ENCODE results near the gene TEKT5. TPM values are rescaled to one million over a fixed set of nuclear protein-coding genes. Genes with fewer than 3 reads are reported as not detected.

TEKT5 gene
- total RNA-seq, 1 donor from 2014 or later, result not detected

GRCh38 chr16:10605636-10606035 lies 89.1 kb downstream of the TEKT5 start:
- intact Hi-C loops (cut with micrococcal nuclease), result no loop called here
- H3K4me1 Mint-ChIP-seq (ENCODE audit: low read depth), result no peaks in the 10 kb centered on the region
- no peak overlapping the region for H3K4me3 Mint-ChIP-seq (ENCODE audit: low read depth)
- H3K27me3 Mint-ChIP-seq (ENCODE audit: low read depth), result peaks cover 1% of the 10 kb centered on the region
- DNase-seq (ENCODE audit: low spot score), result no peak
- no peaks in the 10 kb centered on the region for H3K9me3 Mint-ChIP-seq
- H3K27ac Mint-ChIP-seq, result no peak overlapping the region
- H3K36me3 Mint-ChIP-seq (ENCODE audit: low read depth), result no peaks in the 10 kb centered on the region

- Mint-ChIP-seq H3K9me3 (no peaks in the 10 kb centered on the region), H3K27me3 (ENCODE audit: low read depth) (peaks cover 2% of the 10 kb centered on the region), H3K36me3 (ENCODE audit: low read depth) (no peaks in the 10 kb centered on the region), H3K4me3 (ENCODE audit: low read depth) (no peak overlapping the region), H3K4me1 (ENCODE audit: low read depth) (no peaks in the 10 kb centered on the region), H3K27ac (no peak overlapping the region)
- no peak for DNase-seq (ENCODE audit: low spot score)
- intact Hi-C loops (cut with micrococcal nuclease), result no loop called here
These were observed 93.0 kb downstream of the TEKT5 start for GRCh38 chr16:10601444-10602408.

- Mint-ChIP-seq H3K27me3 (ENCODE audit: low read depth) (peaks cover 2% of the 10 kb centered on the region), H3K36me3 (ENCODE audit: low read depth) (no peaks in the 10 kb centered on the region), H3K4me3 (ENCODE audit: low read depth) (no peak overlapping the region), H3K9me3 (no peaks in the 10 kb centered on the region), H3K27ac (no peak overlapping the region), H3K4me1 (ENCODE audit: low read depth) (no peaks in the 10 kb centered on the region)
- intact Hi-C loops (cut with micrococcal nuclease), result no loop called here
- no peak for DNase-seq (ENCODE audit: low spot score)
These were observed 93.8 kb downstream of the TEKT5 start for GRCh38 chr16:10600782-10601443.

GRCh38 chr16:10599626-10600025 lies 95.1 kb downstream of the TEKT5 start:
- H3K27me3 Mint-ChIP-seq (ENCODE audit: low read depth), result peaks cover 2% of the 10 kb centered on the region
- no peak for DNase-seq (ENCODE audit: low spot score)
- no peaks in the 10 kb centered on the region for H3K4me1 Mint-ChIP-seq (ENCODE audit: low read depth)
- H3K36me3 Mint-ChIP-seq (ENCODE audit: low read depth), result no peaks in the 10 kb centered on the region
- intact Hi-C loops (cut with micrococcal nuclease), result no loop called here
- H3K4me3 Mint-ChIP-seq (ENCODE audit: low read depth), result no peak overlapping the region
- H3K9me3 Mint-ChIP-seq, result no peaks in the 10 kb centered on the region
- no peak overlapping the region for H3K27ac Mint-ChIP-seq

- H3K36me3 Mint-ChIP-seq (ENCODE audit: low read depth), result no peaks in the 10 kb centered on the region
- no peak for DNase-seq (ENCODE audit: low spot score)
These were observed 96.6 kb downstream of the TEKT5 start for GRCh38 chr16:10598157-10598556.

GRCh38 chr16:10597187-10597601 lies 97.5 kb downstream of the TEKT5 start:
- Mint-ChIP-seq H3K36me3 (ENCODE audit: low read depth) (no peaks in the 10 kb centered on the region), H3K4me3 (ENCODE audit: low read depth) (no peak overlapping the region), H3K27ac (no peak overlapping the region), H3K27me3 (ENCODE audit: low read depth) (peaks cover 2% of the 10 kb centered on the region), H3K9me3 (no peaks in the 10 kb centered on the region), H3K4me1 (ENCODE audit: low read depth) (no peaks in the 10 kb centered on the region)
- intact Hi-C loops (cut with micrococcal nuclease), result no loop called here
- DNase-seq (ENCODE audit: low spot score), result no peak

More at GRCh38 chr16:10598157-10598556, 96.6 kb downstream of the TEKT5 start:
- intact Hi-C loops (cut with micrococcal nuclease), result no loop called here
- Mint-ChIP-seq H3K4me3 (ENCODE audit: low read depth) (no peak overlapping the region), H3K9me3 (no peaks in the 10 kb centered on the region), H3K4me1 (ENCODE audit: low read depth) (no peaks in the 10 kb centered on the region), H3K27me3 (ENCODE audit: low read depth) (peaks cover 2% of the 10 kb centered on the region), H3K27ac (no peak overlapping the region)

- H3K4me3 Mint-ChIP-seq (ENCODE audit: low read depth), result no peak overlapping the region
- no peak overlapping the region for H3K27ac Mint-ChIP-seq
- intact Hi-C loops (cut with micrococcal nuclease), result no loop called here
- no peak for DNase-seq (ENCODE audit: low spot score)
- H3K9me3 Mint-ChIP-seq, result no peaks in the 10 kb centered on the region
- H3K27me3 Mint-ChIP-seq (ENCODE audit: low read depth), result peaks cover 2% of the 10 kb centered on the region
- no peaks in the 10 kb centered on the region for H3K36me3 Mint-ChIP-seq (ENCODE audit: low read depth)
- no peaks in the 10 kb centered on the region for H3K4me1 Mint-ChIP-seq (ENCODE audit: low read depth)
These were observed 100.3 kb downstream of the TEKT5 start for GRCh38 chr16:10594312-10594950.

- intact Hi-C loops (cut with micrococcal nuclease), result no loop called here
- DNase-seq (ENCODE audit: low spot score), result no peak
- Mint-ChIP-seq H3K4me3 (ENCODE audit: low read depth) (no peak overlapping the region), H3K4me1 (ENCODE audit: low read depth) (no peaks in the 10 kb centered on the region), H3K27ac (no peak overlapping the region), H3K9me3 (no peaks in the 10 kb centered on the region), H3K27me3 (ENCODE audit: low read depth) (peaks cover 2% of the 10 kb centered on the region), H3K36me3 (ENCODE audit: low read depth) (no peaks in the 10 kb centered on the region)
These were observed 102.1 kb downstream of the TEKT5 start for GRCh38 chr16:10592611-10593010.

GRCh38 chr16:10590342-10590741 lies 104.4 kb downstream of the TEKT5 start:
- Mint-ChIP-seq H3K27me3 (ENCODE audit: low read depth) (no peaks in the 10 kb centered on the region), H3K36me3 (ENCODE audit: low read depth) (no peaks in the 10 kb centered on the region), H3K9me3 (no peaks in the 10 kb centered on the region), H3K27ac (no peak overlapping the region), H3K4me1 (ENCODE audit: low read depth) (no peaks in the 10 kb centered on the region), H3K4me3 (ENCODE audit: low read depth) (no peak overlapping the region)
- DNase-seq (ENCODE audit: low spot score), result no peak
- intact Hi-C loops (cut with micrococcal nuclease), result no loop called here

- no peaks in the 10 kb centered on the region for H3K27me3 Mint-ChIP-seq (ENCODE audit: low read depth)
- H3K9me3 Mint-ChIP-seq, result no peaks in the 10 kb centered on the region
- no peak overlapping the region for H3K27ac Mint-ChIP-seq
- no peaks in the 10 kb centered on the region for H3K4me1 Mint-ChIP-seq (ENCODE audit: low read depth)
- intact Hi-C loops (cut with micrococcal nuclease), result no loop called here
- DNase-seq (ENCODE audit: low spot score), result no peak
- no peaks in the 10 kb centered on the region for H3K36me3 Mint-ChIP-seq (ENCODE audit: low read depth)
- H3K4me3 Mint-ChIP-seq (ENCODE audit: low read depth), result no peak overlapping the region
These were observed 105.6 kb downstream of the TEKT5 start for GRCh38 chr16:10589109-10589508.

GRCh38 chr16:10587622-10588021 lies 107.1 kb downstream of the TEKT5 start:
- DNase-seq (ENCODE audit: low spot score), result no peak
- Mint-ChIP-seq H3K27me3 (ENCODE audit: low read depth) (peaks cover 9% of the 10 kb centered on the region), H3K36me3 (ENCODE audit: low read depth) (no peaks in the 10 kb centered on the region), H3K4me1 (ENCODE audit: low read depth) (no peaks in the 10 kb centered on the region), H3K4me3 (ENCODE audit: low read depth) (no peak overlapping the region), H3K27ac (no peak overlapping the region), H3K9me3 (no peaks in the 10 kb centered on the region)
- intact Hi-C loops (cut with micrococcal nuclease), result no loop called here

- H3K4me1 Mint-ChIP-seq (ENCODE audit: low read depth), result no peaks in the 10 kb centered on the region
- no peaks in the 10 kb centered on the region for H3K36me3 Mint-ChIP-seq (ENCODE audit: low read depth)
- H3K4me3 Mint-ChIP-seq (ENCODE audit: low read depth), result no peak overlapping the region
- no peaks in the 10 kb centered on the region for H3K9me3 Mint-ChIP-seq
- intact Hi-C loops (cut with micrococcal nuclease), result no loop called here
- DNase-seq (ENCODE audit: low spot score), result no peak
- H3K27me3 Mint-ChIP-seq (ENCODE audit: low read depth), result peaks cover 23% of the 10 kb centered on the region
- no peak overlapping the region for H3K27ac Mint-ChIP-seq
These were observed 109.7 kb downstream of the TEKT5 start for GRCh38 chr16:10584981-10585438.

GRCh38 chr16:10583269-10583668 lies 111.5 kb downstream of the TEKT5 start:
- Mint-ChIP-seq H3K36me3 (ENCODE audit: low read depth) (no peaks in the 10 kb centered on the region), H3K27me3 (ENCODE audit: low read depth) (peaks cover 37% of the 10 kb centered on the region), H3K27ac (no peak overlapping the region), H3K9me3 (no peaks in the 10 kb centered on the region), H3K4me1 (ENCODE audit: low read depth) (no peaks in the 10 kb centered on the region), H3K4me3 (ENCODE audit: low read depth) (no peak overlapping the region)
- intact Hi-C loops (cut with micrococcal nuclease), result no loop called here
- DNase-seq (ENCODE audit: low spot score), result no peak

Data from activated T-helper 2 cell treated with anti-CD3 and anti-CD28 coated beads, Interferon-gamma antibody, Interleukin-2, Interleukin-4, amounts not matched to agents 10 μg/mL and 5 μg/mL and 100 μg/mL, durations not matched to agents 14 hours and 24 hours and 36 hours (primary cell).